Measurements from ENCODE around the gene LRR1. TPM values are rescaled to one million over a fixed set of nuclear protein-coding genes. Genes with fewer than 3 reads are reported as not detected.

Gene LRR1
- total RNA-seq, 1 experiment from 2014 or later = 34.8 TPM

- TF ChIP-seq, protein P1, sequence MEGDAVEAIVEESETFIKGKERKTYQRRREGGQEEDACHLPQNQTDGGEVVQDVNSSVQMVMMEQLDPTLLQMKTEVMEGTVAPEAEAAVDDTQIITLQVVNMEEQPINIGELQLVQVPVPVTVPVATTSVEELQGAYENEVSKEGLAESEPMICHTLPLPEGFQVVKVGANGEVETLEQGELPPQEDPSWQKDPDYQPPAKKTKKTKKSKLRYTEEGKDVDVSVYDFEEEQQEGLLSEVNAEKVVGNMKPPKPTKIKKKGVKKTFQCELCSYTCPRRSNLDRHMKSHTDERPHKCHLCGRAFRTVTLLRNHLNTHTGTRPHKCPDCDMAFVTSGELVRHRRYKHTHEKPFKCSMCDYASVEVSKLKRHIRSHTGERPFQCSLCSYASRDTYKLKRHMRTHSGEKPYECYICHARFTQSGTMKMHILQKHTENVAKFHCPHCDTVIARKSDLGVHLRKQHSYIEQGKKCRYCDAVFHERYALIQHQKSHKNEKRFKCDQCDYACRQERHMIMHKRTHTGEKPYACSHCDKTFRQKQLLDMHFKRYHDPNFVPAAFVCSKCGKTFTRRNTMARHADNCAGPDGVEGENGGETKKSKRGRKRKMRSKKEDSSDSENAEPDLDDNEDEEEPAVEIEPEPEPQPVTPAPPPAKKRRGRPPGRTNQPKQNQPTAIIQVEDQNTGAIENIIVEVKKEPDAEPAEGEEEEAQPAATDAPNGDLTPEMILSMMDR (IDR thresholded peaks at IDR 0.05; ENCODE audit: insufficient read depth in 1 of 2, low read depth in 1 of 2, low read length in 1 of 2, severe bottlenecking in 1 of 2, unreplicated experiment in 1 of 2) = no peak
- BruUV-seq (replicated peaks) = TSS peak; percentile 14
- Histone ChIP-seq H3K9me3 (no peaks in the 10 kb centered on the region), H3K4me3 (ENCODE audit: low read depth, low read length) (peak within 1 kb of the TSS; percentile 92), H3K27me3 (replicated peaks; ENCODE audit: control insufficient read depth, insufficient read depth, low read length) (no peaks in the 10 kb centered on the region), H3K4me1 (peaks cover 16% of the 10 kb centered on the region), H3K36me3 (ENCODE audit: control insufficient read depth, insufficient read depth, low read length) (no peaks in the 10 kb centered on the region; the same call in 1 of the 2 replicates)
- peak; percentile 74 to 78 for DNase-seq
- ChIA-PET CTCF (interaction anchor here (0.7 to 1.9 kb wide), 16 partner anchors 11 to 233 kb away, joined by 3 to 23 read pairs (median 6); partner anchors contain the start of genes KLHDC2, MGAT2, NEMF and POLE2), POLR2A (interaction anchor here (0.6 to 1.5 kb wide), 8 partner anchors 11 to 228 kb away, joined by 3 to 28 read pairs (median 6); partner anchors contain the start of genes KLHDC2, LRR1, MGAT2 and POLE2)
- Mint-ChIP-seq H3K27ac (ENCODE audit: unreplicated experiment) (peak within 1 kb of the TSS; percentile 99), H3K27me3 (ENCODE audit: insufficient read depth, unreplicated experiment) (no peaks in the 10 kb centered on the region), H3K4me3 (ENCODE audit: unreplicated experiment) (peak within 1 kb of the TSS; percentile 93), H3K36me3 (ENCODE audit: insufficient read depth, unreplicated experiment) (peaks cover 71% of the 10 kb centered on the region), H3K9me3 (ENCODE audit: unreplicated experiment) (no peaks in the 10 kb centered on the region), H3K4me1 (ENCODE audit: low read depth, unreplicated experiment) (peaks cover 16% of the 10 kb centered on the region)
- intact Hi-C loops (cut with micrococcal nuclease; ENCODE audit: unreplicated experiment) = loop anchor here (1.0 to 5.0 kb wide), 4 partner anchors 54 to 218 kb away; partner anchors contain the start of genes NEMF and POLE2
Observed at GRCh38 chr14:49634547-49635334, 36.0 kb downstream of the LRR1 start, which contains the start of gene DNAAF2. DNAAF2 (minus strand) TSS chr14:49635244; CDS start chr14:49635149, 95 bp downstream.

- no peaks in the 10 kb centered on the region for H3K27me3 Mint-ChIP-seq (ENCODE audit: insufficient read depth, unreplicated experiment)
- H3K4me1 Mint-ChIP-seq (ENCODE audit: low read depth, unreplicated experiment) = peaks cover 18% of the 10 kb centered on the region
- no peak overlapping the region for H3K4me3 ChIP-seq (ENCODE audit: low read depth, low read length)
- no peaks in the 10 kb centered on the region for H3K9me3 ChIP-seq
- BruUV-seq (replicated peaks) = no TSS peak
- no peaks in the 10 kb centered on the region for H3K27me3 ChIP-seq (replicated peaks; ENCODE audit: control insufficient read depth, insufficient read depth, low read length)
- no peaks in the 10 kb centered on the region for H3K9me3 Mint-ChIP-seq (ENCODE audit: unreplicated experiment)
- DNase-seq = no peak
- peak overlapping the region; percentile 46 for H3K27ac Mint-ChIP-seq (ENCODE audit: unreplicated experiment)
- H3K4me3 Mint-ChIP-seq (ENCODE audit: unreplicated experiment) = peak overlapping the region; percentile 93
- intact Hi-C loops (cut with micrococcal nuclease; ENCODE audit: unreplicated experiment) = no loop called here
- TF ChIP-seq, protein P1 (IDR thresholded peaks at IDR 0.05; ENCODE audit: insufficient read depth in 1 of 2, low read depth in 1 of 2, low read length in 1 of 2, severe bottlenecking in 1 of 2, unreplicated experiment in 1 of 2) = no peak
- H3K4me1 ChIP-seq = peaks cover 22% of the 10 kb centered on the region
- ChIA-PET CTCF (no interaction called here), POLR2A (no interaction called here)
- peaks cover 2% of the 10 kb centered on the region for H3K36me3 ChIP-seq (ENCODE audit: control insufficient read depth, insufficient read depth, low read length)
- peaks cover 79% of the 10 kb centered on the region for H3K36me3 Mint-ChIP-seq (ENCODE audit: insufficient read depth, unreplicated experiment)
Observed at GRCh38 chr14:49636866-49637265, 38.1 kb downstream of the LRR1 start.

GRCh38 chr14:49637534-49638078 is 38.9 kb downstream of the LRR1 start:
- no peak for DNase-seq
- intact Hi-C loops (cut with micrococcal nuclease; ENCODE audit: unreplicated experiment) = no loop called here
- ChIA-PET POLR2A (no interaction called here), CTCF (interaction anchor here (0.6 kb wide), 1 partner anchor 294 kb away, joined by 6 read pairs; no protein-coding TSS in a partner anchor)
- H3K27me3 Mint-ChIP-seq (ENCODE audit: insufficient read depth, unreplicated experiment) = no peaks in the 10 kb centered on the region
- no peaks in the 10 kb centered on the region for H3K9me3 Mint-ChIP-seq (ENCODE audit: unreplicated experiment)
- H3K27me3 ChIP-seq (replicated peaks; ENCODE audit: control insufficient read depth, insufficient read depth, low read length) = no peaks in the 10 kb centered on the region
- peaks cover 2% of the 10 kb centered on the region for H3K36me3 ChIP-seq (ENCODE audit: control insufficient read depth, insufficient read depth, low read length)
- H3K9me3 ChIP-seq = no peaks in the 10 kb centered on the region
- H3K27ac Mint-ChIP-seq (ENCODE audit: unreplicated experiment) = no peak overlapping the region
- no peak overlapping the region for H3K4me3 ChIP-seq (ENCODE audit: low read depth, low read length)
- H3K36me3 Mint-ChIP-seq (ENCODE audit: insufficient read depth, unreplicated experiment) = peaks cover 83% of the 10 kb centered on the region
- BruUV-seq (replicated peaks) = no TSS peak
- H3K4me3 Mint-ChIP-seq (ENCODE audit: unreplicated experiment) = no peak overlapping the region
- peaks cover 25% of the 10 kb centered on the region for H3K4me1 Mint-ChIP-seq (ENCODE audit: low read depth, unreplicated experiment)
- H3K4me1 ChIP-seq = peaks cover 25% of the 10 kb centered on the region
- TF ChIP-seq, protein P1 (IDR thresholded peaks at IDR 0.05; ENCODE audit: insufficient read depth in 1 of 2, low read depth in 1 of 2, low read length in 1 of 2, severe bottlenecking in 1 of 2, unreplicated experiment in 1 of 2) = no peak
